Measurements from ENCODE around the gene C1QTNF1.

C1QTNF1 gene

GRCh38 chr17:79042421-79043190 is 18.6 kb downstream of the C1QTNF1 start:
- DNase-seq (ENCODE audit: low read depth, low spot score): peak; percentile 12
- in situ Hi-C loops (cut with HindIII; ENCODE audit: low sequenced_read_pairs): no loop called here
- TF ChIP-seq, protein P1, sequence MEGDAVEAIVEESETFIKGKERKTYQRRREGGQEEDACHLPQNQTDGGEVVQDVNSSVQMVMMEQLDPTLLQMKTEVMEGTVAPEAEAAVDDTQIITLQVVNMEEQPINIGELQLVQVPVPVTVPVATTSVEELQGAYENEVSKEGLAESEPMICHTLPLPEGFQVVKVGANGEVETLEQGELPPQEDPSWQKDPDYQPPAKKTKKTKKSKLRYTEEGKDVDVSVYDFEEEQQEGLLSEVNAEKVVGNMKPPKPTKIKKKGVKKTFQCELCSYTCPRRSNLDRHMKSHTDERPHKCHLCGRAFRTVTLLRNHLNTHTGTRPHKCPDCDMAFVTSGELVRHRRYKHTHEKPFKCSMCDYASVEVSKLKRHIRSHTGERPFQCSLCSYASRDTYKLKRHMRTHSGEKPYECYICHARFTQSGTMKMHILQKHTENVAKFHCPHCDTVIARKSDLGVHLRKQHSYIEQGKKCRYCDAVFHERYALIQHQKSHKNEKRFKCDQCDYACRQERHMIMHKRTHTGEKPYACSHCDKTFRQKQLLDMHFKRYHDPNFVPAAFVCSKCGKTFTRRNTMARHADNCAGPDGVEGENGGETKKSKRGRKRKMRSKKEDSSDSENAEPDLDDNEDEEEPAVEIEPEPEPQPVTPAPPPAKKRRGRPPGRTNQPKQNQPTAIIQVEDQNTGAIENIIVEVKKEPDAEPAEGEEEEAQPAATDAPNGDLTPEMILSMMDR (IDR thresholded peaks at IDR 0.05; ENCODE audit: low read depth, low read length): peak; percentile 73
- no peak overlapping the region for H3K4me3 ChIP-seq (ENCODE audit: low read depth, low read length)

- TF ChIP-seq, protein P1 (IDR thresholded peaks at IDR 0.05; ENCODE audit: low read depth, low read length): no peak
- no peak overlapping the region for H3K4me3 ChIP-seq (ENCODE audit: low read depth, low read length)
- DNase-seq (ENCODE audit: low read depth, low spot score): no peak
- in situ Hi-C loops (cut with HindIII; ENCODE audit: low sequenced_read_pairs): no loop called here
These were observed 19.4 kb downstream of the C1QTNF1 start for GRCh38 chr17:79043191-79043930.

GRCh38 chr17:79043931-79044320 is 20.0 kb downstream of the C1QTNF1 start:
- no peak for DNase-seq (ENCODE audit: low read depth, low spot score)

GRCh38 chr17:79044462-79044861 is 20.5 kb downstream of the C1QTNF1 start:
- in situ Hi-C loops (cut with HindIII; ENCODE audit: low sequenced_read_pairs): no loop called here
- TF ChIP-seq, protein P1 (IDR thresholded peaks at IDR 0.05; ENCODE audit: low read depth, low read length): no peak
- DNase-seq (ENCODE audit: low read depth, low spot score): no peak
- H3K4me3 ChIP-seq (ENCODE audit: low read depth, low read length): no peak overlapping the region

More at GRCh38 chr17:79043931-79044320, 20.0 kb downstream of the C1QTNF1 start:
- no peak overlapping the region for H3K4me3 ChIP-seq (ENCODE audit: low read depth, low read length)
- TF ChIP-seq, protein P1 (IDR thresholded peaks at IDR 0.05; ENCODE audit: low read depth, low read length): no peak
- in situ Hi-C loops (cut with HindIII; ENCODE audit: low sequenced_read_pairs): no loop called here

DNA sequence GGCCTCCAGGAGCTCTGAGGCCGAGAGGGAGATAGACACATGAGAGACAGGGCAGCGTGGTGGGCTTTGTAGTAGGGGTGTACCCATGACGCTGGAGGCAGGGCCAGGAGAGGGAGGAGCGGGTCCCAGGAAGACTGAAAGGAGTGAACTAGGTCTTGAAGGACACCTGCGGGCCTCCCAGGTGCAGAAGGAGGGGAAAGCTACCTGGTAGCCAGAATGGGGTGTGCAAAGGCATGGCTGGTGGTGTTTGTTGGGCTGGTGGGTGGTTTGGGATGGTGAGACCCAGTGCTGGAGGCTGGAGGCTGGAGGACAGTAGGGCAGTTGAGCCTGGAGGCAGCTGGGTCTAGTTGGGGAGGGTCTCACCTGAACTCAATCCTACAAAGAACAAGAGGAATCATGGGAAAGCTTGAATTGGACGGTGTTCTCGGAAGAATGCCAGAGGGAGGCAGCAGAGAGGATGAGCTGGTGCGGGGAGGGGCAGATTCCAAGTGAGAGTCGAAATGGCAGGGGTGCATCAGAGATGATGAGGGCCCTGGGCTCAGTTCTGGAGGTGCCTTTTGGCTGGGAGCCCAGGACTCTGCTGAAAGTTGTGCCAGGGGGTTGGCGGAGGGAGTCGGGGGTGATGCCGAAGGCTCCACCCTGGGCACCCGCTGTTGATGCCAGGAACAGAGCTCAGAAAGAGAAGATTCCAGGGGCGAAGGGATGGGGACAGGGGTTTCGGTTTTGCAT is 21.2 kb downstream of the C1QTNF1 start:
- TF ChIP-seq, protein P1 (IDR thresholded peaks at IDR 0.05; ENCODE audit: low read depth, low read length): no peak
- H3K4me3 ChIP-seq (ENCODE audit: low read depth, low read length): no peak overlapping the region
- in situ Hi-C loops (cut with HindIII; ENCODE audit: low sequenced_read_pairs): no loop called here
- no peak for DNase-seq (ENCODE audit: low read depth, low spot score)

- peak; percentile 68 for DNase-seq (ENCODE audit: low read depth, low spot score)
These were observed 21.9 kb downstream of the C1QTNF1 start for GRCh38 chr17:79045842-79046196.

More at GRCh38 chr17:79045842-79046196, 21.9 kb downstream of the C1QTNF1 start:
- no peak overlapping the region for H3K4me3 ChIP-seq (ENCODE audit: low read depth, low read length)
- in situ Hi-C loops (cut with HindIII; ENCODE audit: low sequenced_read_pairs): no loop called here
- TF ChIP-seq, protein P1 (IDR thresholded peaks at IDR 0.05; ENCODE audit: low read depth, low read length): peak; percentile 98
